Measurements from ENCODE around the gene CDKL1. TPM values are rescaled to one million over a fixed set of nuclear protein-coding genes. Genes with fewer than 3 reads are reported as not detected.

The CDKL1 gene
- total RNA-seq, 1 donor from 2014 or later = 2.4 TPM

- no peaks in the 10 kb centered on the region for H3K36me3 ChIP-seq (ENCODE audit: control insufficient read depth, insufficient read depth, low read length)
- no peak overlapping the region for H3K4me3 ChIP-seq (ENCODE audit: low read depth, low read length)
- DNase-seq (ENCODE audit: low read depth) = no peak
- no peaks in the 10 kb centered on the region for H3K27me3 ChIP-seq (ENCODE audit: control insufficient read depth, insufficient read depth, low read length)
- TF ChIP-seq CTCF (IDR thresholded peaks at IDR 0.05; ENCODE audit: insufficient read depth, low read length, poor library complexity, severe bottlenecking) = no peak
These were observed 6.3 kb upstream of the CDKL1 start for GRCh38 chr14:50402965-50403364.

GRCh38 chr14:50400461-50400860 lies 3.8 kb upstream of the CDKL1 start:
- no peak for DNase-seq (ENCODE audit: low read depth)
- Histone ChIP-seq H3K4me3 (ENCODE audit: low read depth, low read length) (no peak overlapping the region), H3K27me3 (ENCODE audit: control insufficient read depth, insufficient read depth, low read length) (no peaks in the 10 kb centered on the region), H3K36me3 (ENCODE audit: control insufficient read depth, insufficient read depth, low read length) (no peaks in the 10 kb centered on the region)
- no peak for TF ChIP-seq CTCF (IDR thresholded peaks at IDR 0.05; ENCODE audit: insufficient read depth, low read length, poor library complexity, severe bottlenecking)

GRCh38 chr14:50399251-50400032 lies 2.8 kb upstream of the CDKL1 start:
- H3K4me3 ChIP-seq (ENCODE audit: low read depth, low read length) = no peak overlapping the region
- H3K36me3 ChIP-seq (ENCODE audit: control insufficient read depth, insufficient read depth, low read length) = no peaks in the 10 kb centered on the region
- peak; percentile 72 for DNase-seq (ENCODE audit: low read depth)
- H3K27me3 ChIP-seq (ENCODE audit: control insufficient read depth, insufficient read depth, low read length) = no peaks in the 10 kb centered on the region
- TF ChIP-seq CTCF (IDR thresholded peaks at IDR 0.05; ENCODE audit: insufficient read depth, low read length, poor library complexity, severe bottlenecking) = no peak

GRCh38 chr14:50398189-50398580 lies 1.5 kb upstream of the CDKL1 start:
- no peak for DNase-seq (ENCODE audit: low read depth)
- no peak for TF ChIP-seq CTCF (IDR thresholded peaks at IDR 0.05; ENCODE audit: insufficient read depth, low read length, poor library complexity, severe bottlenecking)
- Histone ChIP-seq H3K27me3 (ENCODE audit: control insufficient read depth, insufficient read depth, low read length) (no peaks in the 10 kb centered on the region), H3K36me3 (ENCODE audit: control insufficient read depth, insufficient read depth, low read length) (no peaks in the 10 kb centered on the region), H3K4me3 (ENCODE audit: low read depth, low read length) (no peak overlapping the region)

- TF ChIP-seq CTCF (IDR thresholded peaks at IDR 0.05; ENCODE audit: insufficient read depth, low read length, poor library complexity, severe bottlenecking) = no peak
These were observed 908 bp upstream of the CDKL1 start for GRCh38 chr14:50397390-50398188.

More at GRCh38 chr14:50397390-50398188, 908 bp upstream of the CDKL1 start:
- H3K27me3 ChIP-seq (ENCODE audit: control insufficient read depth, insufficient read depth, low read length) = no peaks in the 10 kb centered on the region
- DNase-seq (ENCODE audit: low read depth) = no peak
- peak overlapping the region; percentile 60 for H3K4me3 ChIP-seq (ENCODE audit: low read depth, low read length)
- H3K36me3 ChIP-seq (ENCODE audit: control insufficient read depth, insufficient read depth, low read length) = no peaks in the 10 kb centered on the region
